H9 (cell line): ENCODE results near the gene USP12. TPM values are rescaled to one million over a fixed set of nuclear protein-coding genes. Genes with fewer than 3 reads are reported as not detected.

Source experiments
- DNase-seq: peaks from one replicate; pipeline ENCODE4 v3.0.0-alpha.2; 2017
- H2AFZ ChIP-seq: one replicate; pipeline ENCODE4 v1.6.1; 2013; ENCODE audit warnings: mild to moderate bottlenecking, low read length, control low read depth, moderate library complexity
- H2AK5ac ChIP-seq: 2 replicates; pipeline ENCODE4 v1.6.1; 2013; ENCODE audit warnings: low read length, control low read depth, mixed read lengths; ENCODE audit not compliant: insufficient read length
- H2BK120ac ChIP-seq: one replicate; pipeline ENCODE4 v1.6.1; 2013; ENCODE audit warnings: low read depth, mild to moderate bottlenecking, low read length, control low read depth, inconsistent platforms; ENCODE audit not compliant: poor library complexity, severe bottlenecking
- H2BK12ac ChIP-seq: 2 replicates; pipeline ENCODE4 v1.6.1; 2013; ENCODE audit warnings: low read length, control low read depth, mixed read lengths, low read depth; ENCODE audit not compliant: insufficient read length
- H2BK15ac ChIP-seq: 2 replicates; pipeline ENCODE4 v1.6.1; 2013; ENCODE audit warnings: low read depth, low read length, control low read depth
- H2BK20ac ChIP-seq: one replicate; pipeline ENCODE4 v1.6.1; 2013; ENCODE audit warnings: low read depth, mild to moderate bottlenecking, low read length, control low read depth, inconsistent platforms; ENCODE audit not compliant: poor library complexity, severe bottlenecking
- H2BK5ac ChIP-seq: 2 replicates; pipeline ENCODE4 v1.6.1; 2013; ENCODE audit warnings: low read length, control low read depth, mixed read lengths; ENCODE audit not compliant: insufficient read length
- H3K14ac ChIP-seq: 2 replicates; pipeline ENCODE4 v1.6.1; 2013; ENCODE audit warnings: low read length, control low read depth; ENCODE audit not compliant: insufficient read depth
- H3K18ac ChIP-seq: 2 replicates; pipeline ENCODE4 v1.6.1; 2013; ENCODE audit warnings: low read depth, mild to moderate bottlenecking, mixed read lengths, low read length, control low read depth; ENCODE audit not compliant: insufficient read length
- H3K23ac ChIP-seq: 2 replicates; pipeline ENCODE4 v1.6.1; 2013; ENCODE audit warnings: low read length, control low read depth, mixed read lengths, low read depth; ENCODE audit not compliant: insufficient read length
- H3K23me2 ChIP-seq: 2 replicates; pipeline ENCODE4 v1.6.1; 2013; ENCODE audit warnings: low read depth, mild to moderate bottlenecking, mixed read lengths, low read length, control low read depth; ENCODE audit not compliant: insufficient read length, poor library complexity, severe bottlenecking
- H3K27ac ChIP-seq: 2 replicates; pipeline ENCODE4 v1.5.1; 2013; ENCODE audit warnings: low read length, control low read depth, mixed read lengths, low read depth; ENCODE audit not compliant: insufficient read length
- H3K27me3 ChIP-seq: 2 replicates; pipeline ENCODE4 v1.6.1; 2013; ENCODE audit warnings: low read length, control low read depth, inconsistent platforms; ENCODE audit not compliant: insufficient read depth
- H3K4ac ChIP-seq: 2 replicates; pipeline ENCODE4 v1.6.1; 2013; ENCODE audit warnings: low read depth, mild to moderate bottlenecking, control low read depth, inconsistent platforms, low read length, moderate library complexity
- H3K4me1 ChIP-seq: 2 replicates; pipeline ENCODE4 v1.6.1; 2013; ENCODE audit warnings: low read length, control low read depth, inconsistent platforms; ENCODE audit not compliant: insufficient read depth
- H3K4me2 ChIP-seq: 2 replicates; pipeline ENCODE4 v1.6.1; 2013; ENCODE audit warnings: low read length, control low read depth, mixed read lengths; ENCODE audit not compliant: insufficient read length, insufficient read depth
- H3K56ac ChIP-seq: 2 replicates; pipeline ENCODE4 v1.6.1; 2013; ENCODE audit warnings: low read depth, mild to moderate bottlenecking, mixed read lengths, low read length, control low read depth; ENCODE audit not compliant: insufficient read length
- H3K79me1 ChIP-seq: 2 replicates; pipeline ENCODE4 v1.6.1; 2013; ENCODE audit warnings: low read depth, mild to moderate bottlenecking, moderate library complexity, low read length, control low read depth, inconsistent platforms; ENCODE audit not compliant: insufficient read depth, poor library complexity, severe bottlenecking
- H3K79me2 ChIP-seq: 2 replicates; pipeline ENCODE4 v1.6.1; 2013; ENCODE audit warnings: low read length, control low read depth, inconsistent platforms; ENCODE audit not compliant: insufficient read depth
- H3K9ac ChIP-seq: 2 replicates; pipeline ENCODE4 v1.6.1; 2013; ENCODE audit warnings: low read length, control low read depth, mixed read lengths; ENCODE audit not compliant: insufficient read length; ENCODE audit errors: extremely low read depth
- H3K9me3 ChIP-seq: one replicate; pipeline ENCODE4 v1.6.1; 2013; ENCODE audit warnings: low read depth, low read length, inconsistent platforms; ENCODE audit not compliant: control insufficient read depth
- H3T11ph ChIP-seq: one replicate; pipeline ENCODE4 v1.6.1; 2013; ENCODE audit warnings: mild to moderate bottlenecking, low read length, control low read depth, inconsistent platforms
- H4K20me1 ChIP-seq: one replicate; pipeline ENCODE4 v1.6.1; 2013; ENCODE audit not compliant: control insufficient read depth, insufficient read length, insufficient read depth
- H4K5ac ChIP-seq: 2 replicates; pipeline ENCODE4 v1.6.1; 2013; ENCODE audit warnings: low read depth, mild to moderate bottlenecking, mixed read lengths, low read length, control low read depth; ENCODE audit not compliant: insufficient read length
- H4K8ac ChIP-seq: replicated peaks from 2 replicates; pipeline ENCODE4 v1.6.1; 2013; ENCODE audit warnings: low read length, control low read depth, mixed read lengths, low read depth; ENCODE audit not compliant: insufficient read length
- H4K91ac ChIP-seq: 2 replicates; pipeline ENCODE4 v1.6.1; 2013; ENCODE audit warnings: low read depth, mild to moderate bottlenecking, moderate library complexity, mixed read lengths, low read length, control low read depth; ENCODE audit not compliant: insufficient read length
- H3K27ac Mint-ChIP-seq, 3 experiments: 2 replicates in 2 of 3; 3 replicates in 1 of 3; pipeline ENCODE4 v1.8.0; 2020 to 2021; ENCODE audit warnings: mixed read lengths in 3 of 3, mild to moderate bottlenecking in 1 of 3, moderate library complexity in 1 of 3
- H3K27me3 Mint-ChIP-seq: 2 replicates; pipeline ENCODE4 v1.8.0; 2021; ENCODE audit warnings: low read depth, mild to moderate bottlenecking, moderate library complexity, mixed read lengths
- H3K36me3 Mint-ChIP-seq, 3 experiments: 2 replicates in 2 of 3; 3 replicates in 1 of 3; pipeline ENCODE4 v1.8.0; 2020 to 2021; ENCODE audit warnings: low read depth in 3 of 3, mixed read lengths in 3 of 3; ENCODE audit not compliant: insufficient read depth in 1 of 3
- H3K4me1 Mint-ChIP-seq, 2 experiments: 2 replicates each; pipeline ENCODE4 v1.8.0; 2020; ENCODE audit warnings: mixed read lengths in 2 of 2
- H3K4me3 Mint-ChIP-seq, 2 experiments: 2 replicates in 1 of 2; 3 replicates in 1 of 2; pipeline ENCODE4 v1.8.0; 2020 to 2021; ENCODE audit warnings: mild to moderate bottlenecking in 2 of 2, mixed read lengths in 2 of 2, moderate library complexity in 1 of 2
- H3K9me3 Mint-ChIP-seq, 2 experiments: 2 replicates in 1 of 2; 3 replicates in 1 of 2; pipeline ENCODE4 v1.8.0; 2020; ENCODE audit warnings: mild to moderate bottlenecking in 2 of 2, mixed read lengths in 2 of 2, moderate library complexity in 1 of 2
- CTCF ChIP-seq: fragments of 200-600 bp; sonication (generic); conservative IDR thresholded peaks from 3 replicates; pipeline ENCODE4 v1.8.0; 2021; ENCODE audit warnings: antibody characterized with exemption, mild to moderate bottlenecking
- WGBS: extraction: QIAGEN DNeasy Blood & Tissue Kit; methylation state at CpG from one replicate; pipeline ENCODE4 v1.1.7; 2013; ENCODE audit warnings: missing lambda C conversion rate, low lambda C conversion rate, mixed read lengths; ENCODE audit not compliant: insufficient read length; ENCODE audit errors: extremely low coverage; 5-methylcytosine and 5-hydroxymethylcytosine counted together
- total RNA-seq: library from RNA; stranded (reverse); gene quantifications from 2 replicates; pipeline ENCODE4 v1.2.1, GENCODE V29; 2021

The USP12 gene
- total RNA-seq, 1 experiment from 2014 or later = 24.8 TPM

GRCh38 chr13:27135023-27135422 is 36.6 kb downstream of the USP12 start:
- Histone ChIP-seq H3K27ac (no peak overlapping the region), H3K4me1 (peaks cover 7% of the 10 kb centered on the region), H2BK5ac (no peak overlapping the region), H3K79me2 (peaks cover 20% of the 10 kb centered on the region; the same call in 1 of the 2 replicates), H3K14ac (no peak overlapping the region), H3K23ac (no peak overlapping the region), H4K8ac (no peak overlapping the region), H2AFZ (no peak overlapping the region), H3K9ac (no peak overlapping the region), H3T11ph (no peak overlapping the region), H2AK5ac (no peak overlapping the region), H3K79me1 (peaks cover 3% of the 10 kb centered on the region), H3K18ac (no peak overlapping the region), H3K56ac (no peak overlapping the region), H3K9me3 (no peaks in the 10 kb centered on the region), H3K4ac (no peak overlapping the region), H4K20me1 (no peaks in the 10 kb centered on the region), H3K23me2 (no peaks in the 10 kb centered on the region), H3K4me2 (no peak overlapping the region), H4K91ac (no peak overlapping the region), H2BK20ac (no peak overlapping the region), H2BK12ac (no peak overlapping the region), H4K5ac (no peak overlapping the region), H3K27me3 (no peaks in the 10 kb centered on the region), H2BK15ac (no peak overlapping the region), H2BK120ac (no peak overlapping the region)
- TF ChIP-seq CTCF = no peak
- H3K4me1 Mint-ChIP-seq = peaks cover 50 to 60% of the 10 kb centered on the region in 2 experiments
- no peak for DNase-seq
- H3K4me3 Mint-ChIP-seq = no peak overlapping the region
- 100% methylated on average over 1 of the region's 5 CpGs for WGBS
- no peaks in the 10 kb centered on the region for H3K27me3 Mint-ChIP-seq
- H3K9me3 Mint-ChIP-seq = peaks cover 4 to 9% of the 10 kb centered on the region in 2 experiments; a peak in 4 of 5 replicates
- H3K36me3 Mint-ChIP-seq = peaks cover 8 to 13% (median 9%) of the 10 kb centered on the region in 3 experiments
- H3K27ac Mint-ChIP-seq = no peak overlapping the region; a peak in 1 of 7 replicates
